Muscle of back (tissue), 11 donors: ENCODE data around the gene NRROS. TPM values are rescaled to one million over a fixed set of nuclear protein-coding genes. Genes with fewer than 3 reads are reported as not detected.
"Not testable (repeated sequence)": the region's sequence is repeated elsewhere in the genome, so short reads cannot be mapped to it uniquely, and the experiment has no call there.

Source experiments
- DNase-seq, 3 donors: peaks; one replicate each; pipeline versions ENCODE4 v3.0.0 to v3.0.0-alpha.2; 2013
- polyA plus RNA-seq, 10 donors: library from polyadenylated mRNA; unstranded; fragments of 120-200 nt; gene quantifications; one replicate each; pipeline ENCODE4 v1.2.1, GENCODE V29; 2013; ENCODE audit not compliant: insufficient read length in 10 of 10

Gene NRROS
- polyA plus RNA-seq, 10 donors: 3.9 to 6.8 (median 5.3) TPM

DNA sequence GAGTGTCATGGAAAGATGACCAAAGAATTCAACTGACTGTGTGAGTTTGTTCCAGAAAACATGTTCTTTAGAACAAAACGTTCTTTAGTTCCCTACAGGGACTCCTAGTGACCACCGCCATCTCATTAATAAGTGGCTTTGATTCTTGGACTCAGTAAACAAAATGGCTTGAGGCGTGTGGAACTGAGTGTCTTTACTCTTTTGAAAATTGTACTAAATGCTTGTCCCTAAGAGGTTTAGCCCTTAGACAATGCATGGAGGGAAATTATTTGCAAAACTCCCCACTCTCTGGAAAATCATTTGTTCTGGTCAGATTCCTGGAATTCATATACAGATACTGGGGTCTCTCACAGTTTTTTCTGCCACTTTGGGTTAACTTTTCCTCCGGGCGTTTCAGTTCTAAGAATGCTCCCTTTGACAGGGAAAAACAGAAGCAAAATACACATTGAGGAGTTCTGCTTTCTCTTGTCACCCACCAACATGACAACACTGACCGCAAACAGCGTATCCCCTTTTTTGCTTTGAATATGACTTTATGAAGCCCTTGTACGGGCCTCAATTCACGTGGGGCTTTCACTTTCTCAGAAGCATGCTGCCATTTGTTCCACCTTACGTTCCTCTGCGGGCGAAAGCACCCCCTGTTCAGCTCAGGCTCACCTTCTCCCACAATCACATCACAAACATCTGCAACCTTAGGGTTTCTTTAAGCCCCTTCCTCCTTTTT is 15.3 kb upstream of the NRROS start:
- DNase-seq: peak in 1 of 3 donors; percentile 43

DNA sequence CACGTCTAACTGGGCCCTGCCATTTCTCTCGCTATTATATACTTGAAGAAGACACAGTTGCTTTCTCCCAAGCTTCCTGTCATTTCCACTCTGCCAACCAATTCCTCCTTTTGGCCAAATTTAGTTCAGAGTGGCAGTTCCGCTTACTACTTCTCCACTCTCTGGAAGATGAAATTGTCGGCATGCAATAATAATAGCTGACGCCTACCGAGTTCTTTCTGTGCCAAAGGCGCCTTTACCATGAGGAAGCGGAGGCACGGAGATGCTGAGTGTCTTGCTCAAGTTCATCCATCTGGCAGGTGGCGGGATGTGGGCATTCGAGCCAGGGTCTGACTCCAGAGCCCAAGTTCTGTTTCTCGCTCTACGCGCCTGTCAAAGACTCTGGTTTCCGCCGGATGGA is 14.6 kb upstream of the NRROS start:
- peak in 1 of 3 donors; percentile 26 for DNase-seq

GRCh38 chr3:196625331-196625730 is 14.2 kb upstream of the NRROS start:
- no peak for DNase-seq

DNA sequence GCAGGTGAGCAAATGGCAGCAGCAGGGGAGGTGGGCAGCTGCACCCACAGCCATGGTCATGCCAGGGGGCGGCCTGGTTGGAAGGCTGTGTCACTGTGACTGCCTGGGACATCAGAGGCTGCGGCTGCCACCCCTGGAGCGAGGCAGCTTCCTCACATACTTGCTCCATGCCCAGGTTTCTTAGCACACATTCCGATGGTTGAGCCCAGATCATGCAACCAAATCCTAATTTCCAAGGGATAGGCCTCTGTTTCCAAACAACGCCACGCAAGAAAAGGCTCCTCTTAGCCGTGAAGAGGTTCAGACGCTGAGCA is 11.6 kb upstream of the NRROS start:
- DNase-seq: no peak

DNA sequence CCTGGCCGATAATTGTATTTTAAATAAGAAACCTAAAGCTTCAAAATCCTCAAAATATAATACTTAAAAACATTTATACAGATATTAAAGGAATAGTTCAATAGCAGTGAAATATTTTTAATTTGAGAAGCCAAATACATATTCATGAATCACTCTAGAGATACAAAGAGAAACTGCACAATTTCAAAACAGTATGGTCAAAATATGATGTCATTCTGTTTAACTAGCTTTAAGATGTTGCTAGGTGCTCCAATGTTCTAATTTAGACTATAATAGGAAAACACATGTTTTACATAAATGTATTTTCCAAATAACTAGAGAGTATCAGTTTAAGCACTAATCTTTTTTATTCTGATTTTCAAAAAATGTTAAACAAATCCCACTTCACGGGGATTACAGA is 10.3 kb upstream of the NRROS start:
- DNase-seq: no peak

DNA sequence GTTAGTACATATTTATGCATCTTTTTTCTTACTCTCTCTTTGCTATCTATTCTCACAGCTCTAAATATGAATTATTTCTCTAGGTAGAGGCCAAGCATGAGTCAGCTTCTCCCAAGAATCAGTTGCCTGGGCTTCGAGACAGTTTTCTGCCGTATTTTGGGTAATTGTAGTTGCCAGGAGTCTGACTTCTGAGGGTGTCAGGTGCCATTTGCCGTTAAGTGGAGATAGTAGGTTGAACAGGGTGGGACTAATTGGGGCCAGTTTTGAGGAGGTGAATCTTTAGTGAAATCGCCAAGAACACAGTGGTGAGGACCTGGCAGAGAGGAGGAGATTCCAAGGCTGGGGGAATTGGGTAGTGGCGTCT is 7.8 kb upstream of the NRROS start:
- DNase-seq: no peak

GRCh38 chr3:196632046-196632751 is 7.3 kb upstream of the NRROS start:
- peak; percentile 68 to 94 (median 89) for DNase-seq

GRCh38 chr3:196633555-196634151 is 5.8 kb upstream of the NRROS start:
- DNase-seq: no peak

DNA sequence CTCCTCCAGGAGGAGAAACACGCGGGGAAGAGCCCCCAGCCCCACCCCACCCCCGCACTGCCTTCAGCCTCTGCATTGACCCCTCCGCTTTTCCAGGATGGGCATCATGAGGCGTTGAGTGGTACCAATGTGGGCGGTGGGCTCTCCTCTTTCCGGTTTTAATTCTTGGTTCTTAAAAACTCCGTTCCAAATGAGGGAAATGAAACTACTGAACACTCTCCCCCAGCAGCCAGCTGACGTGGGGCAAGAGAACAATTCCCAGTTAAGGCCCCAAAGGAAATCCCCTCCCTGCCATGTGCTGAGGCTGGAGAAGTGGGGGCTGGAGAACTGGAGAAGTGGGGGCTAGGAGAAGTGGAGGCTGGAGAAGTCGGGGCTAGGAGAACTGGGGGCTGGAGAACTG is 5.3 kb upstream of the NRROS start:
- peak in 1 of 3 donors; percentile 37 for DNase-seq

DNA sequence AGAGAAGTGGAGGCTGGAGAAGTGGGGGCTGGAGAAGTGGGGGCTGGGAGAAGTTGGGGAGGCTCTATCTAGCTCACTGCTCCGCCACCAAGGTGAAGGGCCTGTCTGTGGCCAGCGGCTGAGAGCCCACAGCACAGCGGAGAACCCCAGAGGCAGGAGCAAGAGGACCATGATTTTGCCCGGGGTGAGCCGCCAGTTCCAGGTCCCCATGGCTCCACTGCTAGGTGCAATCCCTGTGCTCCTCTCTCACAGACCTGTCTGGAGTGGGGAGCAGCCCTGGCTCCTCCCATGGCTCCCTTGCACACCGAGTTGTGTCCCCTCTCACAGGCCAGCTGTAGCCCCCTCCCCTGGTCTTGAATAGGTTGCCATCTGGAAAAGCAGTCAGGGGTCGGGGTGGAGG is 4.7 kb upstream of the NRROS start:
- DNase-seq: no peak

GRCh38 chr3:196636369-196637349 is 2.8 kb upstream of the NRROS start:
- peak in 1 of 3 donors; percentile 46 for DNase-seq

- not testable (repeated sequence) for DNase-seq
Observed at GRCh38 chr3:196637941-196638340, 1.6 kb upstream of the NRROS start.

DNA sequence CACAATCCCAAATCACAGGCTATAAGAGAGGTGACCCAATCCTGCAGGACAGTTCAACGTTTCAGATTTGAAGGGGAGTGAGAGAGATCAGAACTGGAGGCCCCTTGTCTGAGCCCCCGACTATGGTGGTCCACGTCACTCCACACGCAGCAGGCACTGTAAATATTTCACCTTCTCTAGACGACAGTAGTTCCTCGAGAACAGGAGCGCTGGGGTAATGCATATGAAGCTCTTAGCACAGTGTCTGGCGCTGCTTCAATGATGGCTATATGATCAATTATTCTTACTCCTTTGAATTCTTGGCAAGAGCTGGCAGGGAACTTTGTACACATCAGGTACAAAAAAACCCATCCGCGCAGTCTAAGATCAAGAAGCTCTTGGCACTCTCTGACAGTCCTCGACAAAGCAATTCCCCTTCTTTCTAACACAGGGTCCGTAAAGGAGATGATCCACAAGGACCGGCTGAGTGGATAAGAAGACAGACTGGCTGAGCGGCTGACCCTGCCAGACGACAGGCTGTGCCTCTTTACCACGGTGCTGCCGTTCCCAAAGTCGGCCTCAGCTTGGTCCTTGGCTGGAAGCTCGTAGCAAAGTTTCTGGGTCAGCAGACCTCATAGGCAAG is 522 bp upstream of the NRROS start:
- DNase-seq: no peak

DNA sequence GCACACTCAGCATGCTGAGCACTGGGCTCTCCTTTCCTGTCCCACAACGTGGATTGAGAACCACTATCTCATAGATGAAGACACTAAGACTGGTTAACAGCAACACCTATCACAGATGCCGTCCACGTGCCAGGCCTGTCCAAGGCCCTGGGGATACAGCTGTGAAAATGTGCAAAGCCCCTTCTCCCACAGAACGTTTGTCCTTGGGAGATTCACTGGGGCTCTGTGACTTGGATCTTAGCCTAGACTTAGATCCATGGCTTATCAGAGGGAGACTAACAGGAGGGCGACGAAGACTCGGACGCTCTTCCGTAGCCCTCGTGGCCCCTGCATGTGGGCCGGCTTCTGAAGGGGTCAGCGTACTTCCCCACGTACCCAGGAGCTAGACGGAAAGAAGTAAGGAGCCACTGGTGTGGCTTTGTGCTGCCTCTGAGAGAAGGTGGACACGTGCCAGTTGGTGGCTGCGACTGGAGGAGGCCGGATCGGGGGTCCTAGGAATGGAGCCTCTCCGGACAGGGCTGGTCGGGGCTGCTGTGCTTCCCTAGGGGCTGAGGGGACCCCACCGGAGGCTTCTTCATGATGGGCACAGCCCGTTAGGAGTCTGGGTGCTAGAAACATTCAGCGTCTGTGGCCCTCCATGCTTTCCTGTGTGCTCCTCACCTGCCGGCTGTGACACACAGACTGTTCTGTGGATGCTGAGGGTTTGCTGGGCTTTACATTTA is 964 bp downstream of the NRROS start:
- DNase-seq: no peak

DNA sequence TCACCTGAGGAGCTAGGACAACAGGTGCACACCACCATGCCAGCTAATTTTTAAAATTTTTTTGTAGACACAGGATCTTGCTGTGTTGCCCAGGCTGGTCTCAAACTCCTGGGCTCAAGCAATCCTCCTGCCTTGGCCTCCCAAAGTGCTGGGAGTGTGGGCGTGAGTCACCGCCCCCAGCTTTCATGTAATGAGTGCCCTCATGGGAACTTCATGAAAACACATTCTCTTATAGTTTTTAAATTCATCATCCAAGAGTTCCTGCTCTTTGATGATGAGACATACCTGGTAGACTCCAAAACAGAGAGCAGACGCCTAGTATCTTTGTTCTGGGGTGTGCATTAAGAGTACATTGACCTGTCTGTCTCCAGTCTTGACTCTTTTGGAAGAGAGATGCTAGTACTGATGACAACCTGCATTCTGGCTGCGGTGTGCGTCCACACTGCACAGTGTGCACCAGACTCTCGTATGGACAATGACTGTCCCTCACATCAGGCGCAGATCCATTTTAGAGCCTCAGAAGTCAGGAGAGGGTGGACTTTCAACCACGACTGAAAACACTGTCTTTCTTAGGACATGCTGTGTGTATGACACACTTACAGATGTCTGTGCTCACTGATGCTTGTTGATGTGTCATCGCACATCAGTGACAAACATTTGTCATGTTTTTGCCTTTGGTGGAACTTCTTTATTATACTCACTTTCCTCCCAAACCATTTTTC is 2.0 kb downstream of the NRROS start:
- DNase-seq: no peak

- DNase-seq: no peak
Observed at GRCh38 chr3:196642434-196642833, 2.9 kb downstream of the NRROS start.

DNA sequence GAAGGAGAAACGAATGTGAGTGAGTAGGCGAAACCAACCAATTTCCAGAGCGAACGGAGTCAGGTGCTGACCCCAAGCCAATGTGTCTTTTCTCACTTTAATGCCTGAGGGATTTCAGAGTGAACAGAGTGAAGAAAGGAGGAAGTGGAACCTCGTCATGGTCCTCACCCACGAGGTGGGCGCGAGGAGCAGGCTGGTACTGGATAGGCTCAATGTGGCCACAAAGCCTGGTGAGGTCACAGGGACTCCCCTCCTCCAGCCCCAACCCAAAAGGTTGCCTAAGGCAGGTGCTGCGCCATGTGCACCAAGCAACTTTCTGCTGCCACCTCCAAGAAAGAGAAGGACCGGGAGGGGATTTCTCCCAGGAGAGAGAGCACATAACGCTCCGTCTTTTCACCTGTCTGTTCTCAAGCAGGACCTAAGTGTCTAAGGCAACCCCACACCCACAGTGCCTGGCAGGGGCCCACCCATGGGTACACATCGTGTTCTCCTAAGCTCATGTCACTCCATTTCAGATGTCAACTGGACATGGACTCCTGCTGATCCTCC is 3.8 kb downstream of the NRROS start:
- DNase-seq: peak in 1 of 3 donors; percentile 39

GRCh38 chr3:196643761-196644160 is 4.3 kb downstream of the NRROS start:
- no peak for DNase-seq

GRCh38 chr3:196645096-196645495 is 5.6 kb downstream of the NRROS start:
- DNase-seq: no peak
